Mesenchymal stem cell (in vitro differentiated cells and primary cell): ENCODE measurements around the gene DTNBP1.

Experiments
- DNase-seq: peaks from one replicate; pipeline ENCODE4 v3.0.0-alpha.2; 2013
- H2AFZ ChIP-seq: one replicate; pipeline ENCODE4 v1.6.1; 2013; ENCODE audit warnings: low read depth, mild to moderate bottlenecking, control low read depth, inconsistent platforms, low read length, moderate library complexity
- H2AK5ac ChIP-seq: 2 replicates; pipeline ENCODE4 v1.6.1; 2013; ENCODE audit warnings: low read length, moderate library complexity, mild to moderate bottlenecking, inconsistent platforms; ENCODE audit not compliant: severe bottlenecking
- H2BK120ac ChIP-seq: one replicate; pipeline ENCODE4 v1.6.1; 2013; ENCODE audit warnings: low read depth, mild to moderate bottlenecking, inconsistent platforms, low read length, moderate library complexity
- H2BK12ac ChIP-seq, 2 experiments: one replicate each; pipeline ENCODE4 v1.6.1; 2013; ENCODE audit warnings: inconsistent platforms in 2 of 2, low read length in 2 of 2, mild to moderate bottlenecking in 2 of 2, moderate library complexity in 2 of 2, control low read depth in 1 of 2
- H2BK15ac ChIP-seq: one replicate; pipeline ENCODE4 v1.6.1; 2013; ENCODE audit warnings: mild to moderate bottlenecking, low read depth, inconsistent platforms; ENCODE audit not compliant: poor library complexity, severe bottlenecking
- H2BK5ac ChIP-seq: 2 replicates; pipeline ENCODE4 v1.6.1; 2013; ENCODE audit warnings: low read depth, mild to moderate bottlenecking, low read length, control low read depth, inconsistent platforms; ENCODE audit not compliant: poor library complexity, severe bottlenecking
- H3K14ac ChIP-seq, 2 experiments: one replicate each; pipeline ENCODE4 v1.6.1; 2013; ENCODE audit warnings: inconsistent platforms in 2 of 2, low read length in 2 of 2, control low read depth in 1 of 2, mild to moderate bottlenecking in 1 of 2, moderate library complexity in 1 of 2
- H3K18ac ChIP-seq, 2 experiments: one replicate each; pipeline ENCODE4 v1.6.1; 2013; ENCODE audit warnings: inconsistent platforms in 2 of 2, low read length in 2 of 2, control low read depth in 1 of 2, low read depth in 1 of 2, mild to moderate bottlenecking in 1 of 2
- H3K23ac ChIP-seq, 2 experiments: one replicate each; pipeline ENCODE4 v1.6.1; 2013; ENCODE audit warnings: inconsistent platforms in 2 of 2, low read length in 2 of 2, mild to moderate bottlenecking in 2 of 2, moderate library complexity in 2 of 2, control low read depth in 1 of 2
- H3K27ac ChIP-seq: 2 replicates; pipeline ENCODE4 v1.5.1; 2013; ENCODE audit warnings: mild to moderate bottlenecking, moderate library complexity, low read length, control low read depth, inconsistent platforms; ENCODE audit not compliant: poor library complexity, severe bottlenecking
- H3K27me3 ChIP-seq, 2 experiments: 2 replicates each; pipeline versions ENCODE4 v1.6.1 to v1.7.0; 2013; ENCODE audit warnings: low read length in 2 of 2, mild to moderate bottlenecking in 2 of 2, moderate library complexity in 2 of 2, control low read depth in 1 of 2, inconsistent platforms in 1 of 2; ENCODE audit not compliant: control insufficient read depth in 1 of 2, insufficient read depth in 1 of 2
- H3K36me3 ChIP-seq, 2 experiments: 2 replicates each; pipeline versions ENCODE4 v1.6.1 to v1.7.0; 2013; ENCODE audit warnings: low read length in 2 of 2, control low read depth in 1 of 2, inconsistent platforms in 1 of 2, low read depth in 1 of 2, mild to moderate bottlenecking in 1 of 2; ENCODE audit not compliant: insufficient read depth in 2 of 2, control insufficient read depth in 1 of 2
- H3K4ac ChIP-seq, 2 experiments: one replicate each; pipeline ENCODE4 v1.6.1; 2013; ENCODE audit warnings: inconsistent platforms in 2 of 2, low read length in 2 of 2, mild to moderate bottlenecking in 2 of 2, moderate library complexity in 2 of 2, control low read depth in 1 of 2, low read depth in 1 of 2
- H3K4me1 ChIP-seq: 2 replicates; pipeline ENCODE4 v1.6.1; 2013; ENCODE audit warnings: low read depth, low read length, control low read depth; ENCODE audit not compliant: control insufficient read depth, insufficient read depth
- H3K4me2 ChIP-seq: 2 replicates; pipeline ENCODE4 v1.6.1; 2013; ENCODE audit warnings: low read length, mild to moderate bottlenecking, inconsistent platforms; ENCODE audit not compliant: poor library complexity, severe bottlenecking
- H3K4me3 ChIP-seq, 2 experiments: 2 replicates each; pipeline versions ENCODE4 v1.5.1 to v1.7.0; 2013; ENCODE audit warnings: low read length in 2 of 2, mild to moderate bottlenecking in 2 of 2, control low read depth in 1 of 2, low read depth in 1 of 2; ENCODE audit not compliant: insufficient read depth in 1 of 2
- H3K79me1 ChIP-seq: replicated peaks from 2 replicates; pipeline ENCODE4 v1.6.1; 2013; ENCODE audit warnings: mild to moderate bottlenecking, control low read depth, low read length, inconsistent platforms; ENCODE audit not compliant: poor library complexity, severe bottlenecking
- H3K9ac ChIP-seq: 2 replicates; pipeline ENCODE4 v1.7.0; 2013; ENCODE audit warnings: mild to moderate bottlenecking, low read length, moderate library complexity
- H3K9me3 ChIP-seq: 2 replicates; pipeline ENCODE4 v1.7.0; 2013; ENCODE audit warnings: mild to moderate bottlenecking, low read length; ENCODE audit not compliant: control insufficient read depth
- H4K8ac ChIP-seq: one replicate; pipeline ENCODE4 v1.6.1; 2013; ENCODE audit warnings: inconsistent platforms, mild to moderate bottlenecking, low read length, moderate library complexity
- H4K91ac ChIP-seq: one replicate; pipeline ENCODE4 v1.6.1; 2013; ENCODE audit warnings: mild to moderate bottlenecking, low read length, inconsistent platforms
- WGBS: methylation state at CpG from one replicate; pipeline ENCODE4 v1.1.7; 2013; ENCODE audit warnings: mixed read lengths; 5-methylcytosine and 5-hydroxymethylcytosine counted together

DTNBP1 gene

GRCh38 chr6:15539722-15540270 is 123.0 kb downstream of the DTNBP1 start:
- H3K9ac ChIP-seq = no peak overlapping the region
- H2BK12ac ChIP-seq = no peak overlapping the region
- no peak overlapping the region for H3K4ac ChIP-seq
- no peak overlapping the region for H3K23ac ChIP-seq
- H2BK15ac ChIP-seq = no peak overlapping the region
- no peak overlapping the region for H2AFZ ChIP-seq
- no peaks in the 10 kb centered on the region for H3K9me3 ChIP-seq
- no peak overlapping the region for H3K27ac ChIP-seq
- peaks cover 27% of the 10 kb centered on the region for H3K79me1 ChIP-seq
- H4K8ac ChIP-seq = no peak overlapping the region
- 96% methylated on average over 7 of the region's 7 CpGs for WGBS
- H3K27me3 ChIP-seq = no peaks in the 10 kb centered on the region
- H2BK5ac ChIP-seq = no peak overlapping the region
- H3K4me2 ChIP-seq = no peak overlapping the region
- H3K36me3 ChIP-seq = peaks cover 0 to 9% of the 10 kb centered on the region in 2 experiments
- H4K91ac ChIP-seq = no peak overlapping the region
- no peak for DNase-seq
- no peak overlapping the region for H3K4me3 ChIP-seq
- H3K18ac ChIP-seq = no peak overlapping the region
- no peak overlapping the region for H3K14ac ChIP-seq
- no peak overlapping the region for H2BK120ac ChIP-seq
- peaks cover 5% of the 10 kb centered on the region for H3K4me1 ChIP-seq
- peak overlapping the region; percentile 66 for H2AK5ac ChIP-seq

GRCh38 chr6:15538766-15539495 is 123.9 kb downstream of the DTNBP1 start:
- Histone ChIP-seq H3K36me3 (peaks cover 0 to 9% of the 10 kb centered on the region in 2 experiments), H3K4me3 (no peak overlapping the region), H3K14ac (peak overlapping the region in 1 of 2 experiments; percentile 26), H3K9me3 (no peaks in the 10 kb centered on the region), H3K4me2 (no peak overlapping the region), H3K4me1 (peaks cover 5% of the 10 kb centered on the region), H2BK120ac (no peak overlapping the region), H3K18ac (peak overlapping the region; percentile 28 to 77), H4K91ac (peak overlapping the region; percentile 80), H2BK15ac (no peak overlapping the region), H2AFZ (no peak overlapping the region), H3K27me3 (no peaks in the 10 kb centered on the region), H3K9ac (no peak overlapping the region), H4K8ac (peak overlapping the region; percentile 69), H3K23ac (no peak overlapping the region), H3K79me1 (peaks cover 26% of the 10 kb centered on the region), H2AK5ac (no peak overlapping the region), H3K4ac (no peak overlapping the region), H3K27ac (no peak overlapping the region), H2BK12ac (no peak overlapping the region), H2BK5ac (no peak overlapping the region)
- no peak for DNase-seq
- 93% methylated on average over 9 of the region's 9 CpGs for WGBS

GRCh38 chr6:15538106-15538505 is 124.7 kb downstream of the DTNBP1 start:
- Histone ChIP-seq H3K4me3 (no peak overlapping the region), H3K18ac (peak overlapping the region; percentile 75), H3K23ac (no peak overlapping the region), H3K14ac (no peak overlapping the region), H4K8ac (peak overlapping the region; percentile 60), H2BK15ac (peak overlapping the region; percentile 28), H3K36me3 (peaks cover 0 to 13% of the 10 kb centered on the region in 2 experiments), H2AFZ (no peak overlapping the region), H3K9me3 (no peaks in the 10 kb centered on the region), H3K79me1 (peaks cover 29% of the 10 kb centered on the region), H2AK5ac (no peak overlapping the region), H3K4me2 (no peak overlapping the region), H2BK120ac (peak overlapping the region; percentile 61), H3K27ac (no peak overlapping the region), H3K9ac (no peak overlapping the region), H3K27me3 (no peaks in the 10 kb centered on the region), H2BK5ac (no peak overlapping the region), H3K4me1 (peaks cover 5% of the 10 kb centered on the region), H4K91ac (peak overlapping the region; percentile 90), H3K4ac (no peak overlapping the region), H2BK12ac (peak overlapping the region in 1 of 2 experiments; percentile 97)
- WGBS = 96% methylated on average over 4 of the region's 5 CpGs
- no peak for DNase-seq

- no peak overlapping the region for H2AFZ ChIP-seq
- peaks cover 28% of the 10 kb centered on the region for H3K79me1 ChIP-seq
- no peak overlapping the region for H3K4me2 ChIP-seq
- H3K4me1 ChIP-seq = peaks cover 5% of the 10 kb centered on the region
- H3K14ac ChIP-seq = no peak overlapping the region
- no peak overlapping the region for H2BK15ac ChIP-seq
- H3K4me3 ChIP-seq = no peak overlapping the region
- H3K18ac ChIP-seq = peak overlapping the region in 1 of 2 experiments; percentile 73
- no peak overlapping the region for H3K9ac ChIP-seq
- no peak overlapping the region for H2AK5ac ChIP-seq
- H3K36me3 ChIP-seq = peaks cover 6 to 22% of the 10 kb centered on the region in 2 experiments
- H2BK5ac ChIP-seq = no peak overlapping the region
- H2BK12ac ChIP-seq = peak overlapping the region in 1 of 2 experiments; percentile 64
- H4K8ac ChIP-seq = no peak overlapping the region
- H3K27ac ChIP-seq = no peak overlapping the region
- no peak overlapping the region for H3K23ac ChIP-seq
- no peak overlapping the region for H3K4ac ChIP-seq
- H2BK120ac ChIP-seq = no peak overlapping the region
- no peaks in the 10 kb centered on the region for H3K9me3 ChIP-seq
- 98% methylated on average over 4 of the region's 4 CpGs for WGBS
- no peak for DNase-seq
- H3K27me3 ChIP-seq = no peaks in the 10 kb centered on the region
- H4K91ac ChIP-seq = no peak overlapping the region
Measured at GRCh38 chr6:15536198-15536955, 126.5 kb downstream of the DTNBP1 start.
